ENCODE measurements around the gene RHOD.

The RHOD gene

DNA sequence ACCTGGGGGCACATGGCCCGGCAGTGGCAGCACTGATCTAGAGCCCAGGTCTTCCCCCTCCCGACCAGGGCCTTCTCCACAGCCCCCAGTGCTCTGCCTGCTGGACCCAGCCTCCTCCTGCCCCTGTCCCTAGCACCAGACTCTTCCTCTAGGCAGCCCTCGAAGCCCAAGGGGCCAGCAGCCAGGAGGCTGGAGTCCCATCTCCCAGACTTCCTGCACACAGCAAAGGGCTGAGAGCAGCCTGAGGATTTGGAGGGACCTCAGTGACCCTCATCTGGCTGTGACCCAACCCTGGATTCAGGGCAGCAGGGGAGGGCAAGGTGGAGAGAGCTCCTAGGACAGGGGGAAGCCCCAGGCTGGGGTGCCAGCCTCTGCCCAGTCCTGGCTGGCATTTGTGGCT, 3.0 kb downstream of the RHOD start:
- Histone ChIP-seq H3K4me3 (ENCODE audit: extremely low read depth, insufficient read depth, low read length, poor library complexity, severe bottlenecking) (no peak overlapping the region), H3K4me1 (ENCODE audit: control insufficient read depth, insufficient read depth, low read length, poor library complexity, severe bottlenecking) (peaks cover 19% of the 10 kb centered on the region), H3K9me3 (ENCODE audit: control insufficient read depth, low read length) (no peaks in the 10 kb centered on the region), H3K27ac (ENCODE audit: low read depth, low read length, severe bottlenecking) (no peak overlapping the region), H3K36me3 (ENCODE audit: control insufficient read depth, insufficient read depth, low read length) (no peaks in the 10 kb centered on the region)
- WGBS, 2 experiments (ENCODE audit: insufficient coverage in 2 of 2) = 90% methylated on average over 3 of the region's 3 CpGs; no CpG with 5 or more reads in 1 of the 2 experiments

GRCh38 chr11:67060111-67060522, 3.5 kb downstream of the RHOD start:
- H3K4me3 ChIP-seq (ENCODE audit: extremely low read depth, insufficient read depth, low read length, poor library complexity, severe bottlenecking) = no peak overlapping the region
- 87 to 92% methylated on average over 7 of the region's 7 CpGs for WGBS, 2 experiments (ENCODE audit: insufficient coverage in 2 of 2)
- no peak overlapping the region for H3K27ac ChIP-seq (ENCODE audit: low read depth, low read length, severe bottlenecking)

GRCh38 chr11:67062526-67063373, 6.1 kb downstream of the RHOD start:
- no peak overlapping the region for H3K4me3 ChIP-seq (ENCODE audit: extremely low read depth, insufficient read depth, low read length, poor library complexity, severe bottlenecking)
- WGBS, 2 experiments (ENCODE audit: insufficient coverage in 2 of 2) = 94 to 95% methylated on average over 7 to 10 of the region's 13 CpGs
- no peak overlapping the region for H3K27ac ChIP-seq (ENCODE audit: low read depth, low read length, severe bottlenecking)
- no peaks in the 10 kb centered on the region for H3K9me3 ChIP-seq (ENCODE audit: control insufficient read depth, low read length)
- no peaks in the 10 kb centered on the region for H3K36me3 ChIP-seq (ENCODE audit: control insufficient read depth, insufficient read depth, low read length)
- peaks cover 3% of the 10 kb centered on the region for H3K4me1 ChIP-seq (ENCODE audit: control insufficient read depth, insufficient read depth, low read length, poor library complexity, severe bottlenecking)

More at GRCh38 chr11:67060111-67060522, 3.5 kb downstream of the RHOD start:
- Histone ChIP-seq H3K9me3 (ENCODE audit: control insufficient read depth, low read length) (no peaks in the 10 kb centered on the region), H3K4me1 (ENCODE audit: control insufficient read depth, insufficient read depth, low read length, poor library complexity, severe bottlenecking) (peaks cover 14% of the 10 kb centered on the region), H3K36me3 (ENCODE audit: control insufficient read depth, insufficient read depth, low read length) (no peaks in the 10 kb centered on the region)

DNA sequence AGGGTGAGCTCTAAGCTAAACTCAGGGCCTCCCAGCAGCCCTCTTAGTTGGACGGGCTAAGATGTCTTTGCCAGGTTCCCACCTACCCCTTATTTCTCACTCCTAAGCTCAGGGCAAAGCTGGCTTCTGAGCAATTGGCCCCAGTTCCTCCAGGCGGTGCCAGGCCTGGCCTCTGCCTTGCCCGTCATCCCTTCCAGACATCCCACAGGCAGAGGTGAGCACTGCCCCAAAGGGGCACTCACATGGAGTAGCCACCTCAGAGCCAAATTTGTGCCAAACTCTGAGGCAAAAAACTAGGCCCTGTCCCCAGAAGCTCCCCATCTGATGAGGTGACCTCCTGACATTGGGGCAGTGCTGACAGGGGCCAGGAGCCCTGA, 9.7 kb downstream of the RHOD start:
- H3K27ac ChIP-seq (ENCODE audit: low read depth, low read length, severe bottlenecking) = no peak overlapping the region
- no peaks in the 10 kb centered on the region for H3K9me3 ChIP-seq (ENCODE audit: control insufficient read depth, low read length)
- H3K4me3 ChIP-seq (ENCODE audit: extremely low read depth, insufficient read depth, low read length, poor library complexity, severe bottlenecking) = no peak overlapping the region
- no peaks in the 10 kb centered on the region for H3K36me3 ChIP-seq (ENCODE audit: control insufficient read depth, insufficient read depth, low read length)
- WGBS, 2 experiments (ENCODE audit: insufficient coverage in 2 of 2) = 83 to 93% methylated on average over 3 of the region's 3 CpGs
- no peaks in the 10 kb centered on the region for H3K4me1 ChIP-seq (ENCODE audit: control insufficient read depth, insufficient read depth, low read length, poor library complexity, severe bottlenecking)

GRCh38 chr11:67071420-67072284, 15.0 kb downstream of the RHOD start:
- no peak overlapping the region for H3K4me3 ChIP-seq (ENCODE audit: extremely low read depth, insufficient read depth, low read length, poor library complexity, severe bottlenecking)
- H3K27ac ChIP-seq (ENCODE audit: low read depth, low read length, severe bottlenecking) = no peak overlapping the region
- no peaks in the 10 kb centered on the region for H3K9me3 ChIP-seq (ENCODE audit: control insufficient read depth, low read length)
- no peaks in the 10 kb centered on the region for H3K36me3 ChIP-seq (ENCODE audit: control insufficient read depth, insufficient read depth, low read length)
- 74 to 79% methylated on average over 53 of the region's 53 CpGs for WGBS, 2 experiments (ENCODE audit: insufficient coverage in 2 of 2)
- H3K4me1 ChIP-seq (ENCODE audit: control insufficient read depth, insufficient read depth, low read length, poor library complexity, severe bottlenecking) = no peaks in the 10 kb centered on the region

- no peaks in the 10 kb centered on the region for H3K36me3 ChIP-seq (ENCODE audit: control insufficient read depth, insufficient read depth, low read length)
- H3K4me3 ChIP-seq (ENCODE audit: extremely low read depth, insufficient read depth, low read length, poor library complexity, severe bottlenecking) = no peak overlapping the region
- H3K27ac ChIP-seq (ENCODE audit: low read depth, low read length, severe bottlenecking) = no peak overlapping the region
- H3K9me3 ChIP-seq (ENCODE audit: control insufficient read depth, low read length) = no peaks in the 10 kb centered on the region
- H3K4me1 ChIP-seq (ENCODE audit: control insufficient read depth, insufficient read depth, low read length, poor library complexity, severe bottlenecking) = no peaks in the 10 kb centered on the region
- WGBS, 2 experiments (ENCODE audit: insufficient coverage in 2 of 2) = 93 to 96% methylated on average over 10 of the region's 11 CpGs
Measured at GRCh38 chr11:67072295-67072694, 15.6 kb downstream of the RHOD start.

DNA sequence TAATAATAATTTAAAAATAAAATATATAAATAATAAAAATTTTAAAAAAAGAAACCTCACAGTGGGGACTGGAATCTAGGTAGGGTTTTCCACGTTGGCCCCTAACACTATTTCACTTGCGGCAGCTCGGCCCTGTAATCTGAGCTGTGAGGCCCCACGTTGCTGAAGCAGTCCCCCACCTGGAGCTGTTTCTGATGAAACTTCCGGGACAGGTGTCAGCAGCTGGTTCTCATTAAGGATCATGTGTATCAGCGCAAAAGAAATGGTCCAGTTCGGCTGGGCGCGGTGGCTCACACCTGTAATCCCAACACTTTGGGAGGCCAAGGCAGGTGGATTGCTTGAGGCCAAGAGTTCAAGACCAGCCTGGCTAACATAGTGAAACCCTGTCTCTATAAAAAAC, 17.3 kb downstream of the RHOD start:
- Histone ChIP-seq H3K4me1 (ENCODE audit: control insufficient read depth, insufficient read depth, low read length, poor library complexity, severe bottlenecking) (no peaks in the 10 kb centered on the region), H3K27ac (ENCODE audit: low read depth, low read length, severe bottlenecking) (no peak overlapping the region), H3K4me3 (ENCODE audit: extremely low read depth, insufficient read depth, low read length, poor library complexity, severe bottlenecking) (no peak overlapping the region), H3K9me3 (ENCODE audit: control insufficient read depth, low read length) (no peaks in the 10 kb centered on the region), H3K36me3 (ENCODE audit: control insufficient read depth, insufficient read depth, low read length) (no peaks in the 10 kb centered on the region)
- 92 to 93% methylated on average over 8 to 9 of the region's 9 CpGs for WGBS, 2 experiments (ENCODE audit: insufficient coverage in 2 of 2)

- no peaks in the 10 kb centered on the region for H3K9me3 ChIP-seq (ENCODE audit: control insufficient read depth, low read length)
- no peak overlapping the region for H3K4me3 ChIP-seq (ENCODE audit: extremely low read depth, insufficient read depth, low read length, poor library complexity, severe bottlenecking)
- H3K36me3 ChIP-seq (ENCODE audit: control insufficient read depth, insufficient read depth, low read length) = no peaks in the 10 kb centered on the region
- H3K4me1 ChIP-seq (ENCODE audit: control insufficient read depth, insufficient read depth, low read length, poor library complexity, severe bottlenecking) = no peaks in the 10 kb centered on the region
- H3K27ac ChIP-seq (ENCODE audit: low read depth, low read length, severe bottlenecking) = no peak overlapping the region
- WGBS, 2 experiments (ENCODE audit: insufficient coverage in 2 of 2) = 89 to 98% methylated on average over 5 of the region's 6 CpGs
Measured at GRCh38 chr11:67076202-67076601, 19.6 kb downstream of the RHOD start.

- H3K4me1 ChIP-seq (ENCODE audit: control insufficient read depth, insufficient read depth, low read length, poor library complexity, severe bottlenecking) = no peaks in the 10 kb centered on the region
- WGBS, 2 experiments (ENCODE audit: insufficient coverage in 2 of 2) = 85 to 87% methylated on average over 2 to 5 of the region's 6 CpGs
- no peak overlapping the region for H3K4me3 ChIP-seq (ENCODE audit: extremely low read depth, insufficient read depth, low read length, poor library complexity, severe bottlenecking)
- no peak overlapping the region for H3K27ac ChIP-seq (ENCODE audit: low read depth, low read length, severe bottlenecking)
- no peaks in the 10 kb centered on the region for H3K9me3 ChIP-seq (ENCODE audit: control insufficient read depth, low read length)
- no peaks in the 10 kb centered on the region for H3K36me3 ChIP-seq (ENCODE audit: control insufficient read depth, insufficient read depth, low read length)
Measured at GRCh38 chr11:67079065-67079705, 22.5 kb downstream of the RHOD start.

DNA sequence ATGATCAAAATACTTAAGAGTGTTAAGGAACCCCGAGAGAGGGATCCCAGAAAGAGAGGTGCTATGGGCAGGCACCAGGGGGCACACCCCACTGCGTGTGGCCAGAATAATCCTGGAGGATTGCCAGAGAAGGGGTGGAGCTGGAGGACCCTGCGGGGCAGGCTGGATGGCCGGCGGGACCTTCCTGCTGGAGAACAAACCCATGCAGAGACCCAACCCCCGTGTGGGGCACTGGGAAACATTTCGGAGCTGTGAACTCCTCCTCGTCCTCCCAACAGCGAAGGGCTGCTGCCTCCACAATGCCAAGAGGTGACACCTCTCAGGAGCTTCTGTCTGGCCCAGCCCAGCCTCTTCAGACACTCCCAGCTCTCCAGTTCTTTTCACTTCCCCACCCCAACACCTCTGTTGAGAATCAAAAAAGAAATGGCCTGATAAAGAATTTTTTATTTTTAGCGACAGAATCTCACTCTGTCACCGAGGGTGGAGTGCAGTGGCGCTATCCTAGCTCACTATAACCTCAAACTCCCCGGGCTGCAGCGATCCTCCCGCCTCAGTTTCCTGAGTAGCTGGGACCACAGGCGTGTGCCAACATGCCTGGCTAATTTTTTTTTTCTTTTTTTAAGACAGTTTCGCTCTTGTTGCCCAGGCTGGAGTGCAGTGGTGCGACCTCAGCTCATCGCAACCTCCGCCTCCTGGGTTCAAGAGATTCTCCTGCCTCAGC, 25.6 kb downstream of the RHOD start:
- Histone ChIP-seq H3K4me1 (ENCODE audit: control insufficient read depth, insufficient read depth, low read length, poor library complexity, severe bottlenecking) (no peaks in the 10 kb centered on the region), H3K36me3 (ENCODE audit: control insufficient read depth, insufficient read depth, low read length) (no peaks in the 10 kb centered on the region), H3K4me3 (ENCODE audit: extremely low read depth, insufficient read depth, low read length, poor library complexity, severe bottlenecking) (no peak overlapping the region), H3K9me3 (ENCODE audit: control insufficient read depth, low read length) (no peaks in the 10 kb centered on the region), H3K27ac (ENCODE audit: low read depth, low read length, severe bottlenecking) (no peak overlapping the region)
- WGBS, 2 experiments (ENCODE audit: insufficient coverage in 2 of 2) = 52 to 57% methylated on average over 18 to 20 of the region's 20 CpGs

Data from mesodermal cell (in vitro differentiated cells).